ENCODE measurements around the gene ACSF2.
A peak's percentile ranks its signal among the peaks of the same experiment; 100 is the strongest.
"Not testable (repeated sequence)": the region's sequence is repeated elsewhere in the genome, so short reads cannot be mapped to it uniquely, and the experiment has no call there.

The ACSF2 gene

DNA sequence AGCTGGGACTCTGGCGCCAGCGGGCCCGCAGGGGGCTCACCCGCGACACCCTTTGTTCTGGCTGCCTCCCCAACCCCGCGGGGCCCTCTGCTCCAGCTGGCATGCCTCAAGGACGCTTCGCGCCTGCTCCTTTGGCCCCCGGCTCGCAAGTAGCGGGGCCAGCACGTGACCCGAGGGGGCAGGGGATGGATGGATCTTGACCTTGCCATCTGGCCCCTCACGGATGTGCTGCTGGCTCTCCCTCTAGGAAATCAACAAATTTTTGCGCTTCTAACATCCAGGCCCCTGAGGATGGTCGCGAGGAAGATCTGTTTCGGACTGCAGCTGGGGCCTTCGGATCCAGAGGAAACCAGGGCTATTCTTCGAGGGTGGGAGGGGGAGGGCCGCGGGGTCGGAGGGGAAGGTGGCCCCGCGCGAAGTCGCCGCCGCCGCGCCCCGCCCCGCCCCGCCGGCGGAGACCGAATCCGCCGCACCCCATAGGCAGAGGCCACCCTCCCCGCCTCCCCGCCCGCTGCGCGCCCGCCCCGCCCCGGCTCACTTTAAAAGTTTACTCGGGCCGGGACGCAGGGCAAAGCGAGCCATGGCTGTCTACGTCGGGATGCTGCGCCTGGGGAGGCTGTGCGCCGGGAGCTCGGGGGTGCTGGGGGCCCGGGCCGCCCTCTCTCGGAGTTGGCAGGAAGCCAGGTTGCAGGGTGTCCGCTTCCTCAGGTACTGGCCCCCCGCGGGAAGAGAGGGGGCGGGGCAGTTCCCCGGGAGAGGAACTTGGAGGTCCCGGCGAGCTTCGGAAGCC lies at the start of gene ACSF2:
Gene ACSF2 (plus strand): TSS at position 537 of the 790 bp plus-strand sequence. CDS start 44 bp downstream, at position 581.
- DNase-seq = peak; percentile 54

GRCh38 chr17:50379351-50380132 lies 46.5 kb upstream of the ACSF2 start:
- no peak for DNase-seq

DNA sequence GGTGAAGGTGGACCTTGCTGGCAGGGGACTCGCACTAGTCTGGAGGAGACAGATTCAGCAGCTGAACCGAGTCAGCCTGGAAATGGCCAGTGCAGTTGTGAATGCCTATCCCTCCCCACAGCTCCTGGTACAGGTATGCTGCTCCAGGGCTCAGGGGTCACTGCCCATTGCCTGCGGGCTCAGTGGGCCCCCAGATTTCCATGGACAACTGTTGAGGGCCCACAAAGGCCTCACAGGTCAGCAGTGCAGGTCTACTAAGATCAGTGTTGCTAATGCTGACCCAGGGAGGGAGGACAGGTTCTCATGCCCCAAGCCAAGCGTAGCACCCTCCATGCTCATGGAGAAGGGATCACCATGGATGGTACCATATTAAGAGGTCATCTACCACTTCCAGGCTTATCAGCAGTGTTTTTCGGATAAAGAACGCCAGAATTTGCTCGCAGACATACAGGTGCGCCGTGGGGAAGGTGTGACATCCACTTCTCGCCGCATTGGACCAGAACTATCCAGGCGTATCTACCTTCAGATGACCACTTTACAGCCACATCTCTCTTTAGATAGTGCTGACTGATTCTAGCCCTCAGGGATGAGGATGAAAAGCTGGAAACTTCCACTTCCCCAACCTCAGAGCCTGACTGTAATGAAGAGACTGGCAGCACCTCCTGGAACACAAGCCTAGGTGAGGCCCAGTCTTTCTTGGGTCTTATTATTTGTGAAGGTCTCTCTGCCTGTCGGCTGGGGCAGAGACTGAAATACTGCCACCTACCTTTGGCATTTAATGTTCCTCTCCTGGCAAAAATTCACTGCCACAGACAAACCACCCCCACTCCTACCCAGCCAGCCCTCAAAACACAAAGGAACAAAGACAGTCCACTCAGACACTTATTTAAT lies 45.4 kb upstream of the ACSF2 start:
- DNase-seq = no peak

DNA sequence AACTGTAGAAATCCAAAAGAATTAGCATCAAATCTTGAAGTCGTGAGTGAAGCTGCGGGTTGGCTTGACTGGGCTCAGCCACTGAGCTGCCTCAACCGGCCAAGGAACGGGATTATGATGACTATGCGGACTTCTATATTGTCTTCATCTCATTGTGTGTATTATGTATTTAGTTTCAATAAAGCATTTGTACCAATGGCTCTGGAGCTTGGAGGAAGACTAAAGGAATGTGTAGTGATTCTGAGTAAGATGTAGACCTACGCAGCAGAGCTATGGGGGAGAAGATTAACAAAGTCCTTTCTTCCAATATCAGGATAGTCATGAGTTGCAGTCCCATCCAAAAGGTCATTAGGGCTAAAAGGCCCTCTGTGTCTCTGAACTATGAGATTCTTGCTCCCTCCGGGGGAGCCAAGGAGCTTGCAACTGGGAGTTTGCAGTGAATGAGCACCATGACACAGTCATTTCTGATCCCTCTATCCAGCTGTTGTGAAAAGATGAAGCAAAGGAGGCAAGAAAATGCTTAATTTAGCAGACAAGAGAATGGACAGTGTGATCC lies 44.7 kb upstream of the ACSF2 start:
- no peak for DNase-seq

DNA sequence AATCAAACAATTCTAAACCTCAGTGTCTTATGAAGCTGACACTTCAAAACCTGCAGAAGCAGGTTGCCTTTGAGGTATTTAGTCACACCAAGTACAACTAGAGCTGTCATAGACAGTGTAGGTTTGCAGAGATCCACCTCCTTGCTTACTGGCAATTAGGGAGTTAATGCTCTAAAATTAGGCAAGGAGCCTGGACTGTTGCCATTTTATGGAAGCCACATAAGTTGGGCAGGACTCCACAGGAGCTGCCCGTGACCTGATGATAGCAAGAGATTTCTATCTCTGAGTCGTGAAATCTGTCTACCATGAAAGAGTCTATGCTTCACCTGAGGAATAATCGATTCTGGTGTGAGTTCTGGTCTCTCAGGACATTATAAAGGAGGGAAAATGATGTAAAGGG lies 44.1 kb upstream of the ACSF2 start:
- DNase-seq = no peak

GRCh38 chr17:50382931-50383330 lies 43.1 kb upstream of the ACSF2 start:
- DNase-seq = no peak

GRCh38 chr17:50386510-50386909 lies 39.5 kb upstream of the ACSF2 start:
- no peak for DNase-seq

GRCh38 chr17:50388728-50389127 lies 37.3 kb upstream of the ACSF2 start:
- DNase-seq = no peak

DNA sequence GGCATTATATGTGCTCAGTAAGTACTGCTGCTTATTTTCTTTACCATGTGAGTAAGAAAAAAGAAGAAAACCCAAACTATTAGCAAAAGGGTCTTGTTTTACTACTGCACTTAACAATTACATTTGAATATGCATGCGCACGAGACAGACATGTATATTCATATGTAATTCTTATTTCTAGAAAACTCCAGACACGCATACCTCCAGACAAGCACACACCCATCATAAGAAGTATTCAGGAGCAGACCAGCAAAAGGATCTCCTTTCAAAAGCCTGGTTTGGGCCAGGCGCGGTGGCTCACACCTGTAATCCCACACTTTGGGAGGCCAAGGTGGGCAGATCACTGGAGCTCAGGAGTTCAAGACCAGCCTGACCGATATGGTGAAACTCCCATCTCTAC lies 36.5 kb upstream of the ACSF2 start:
- DNase-seq = no peak

DNA sequence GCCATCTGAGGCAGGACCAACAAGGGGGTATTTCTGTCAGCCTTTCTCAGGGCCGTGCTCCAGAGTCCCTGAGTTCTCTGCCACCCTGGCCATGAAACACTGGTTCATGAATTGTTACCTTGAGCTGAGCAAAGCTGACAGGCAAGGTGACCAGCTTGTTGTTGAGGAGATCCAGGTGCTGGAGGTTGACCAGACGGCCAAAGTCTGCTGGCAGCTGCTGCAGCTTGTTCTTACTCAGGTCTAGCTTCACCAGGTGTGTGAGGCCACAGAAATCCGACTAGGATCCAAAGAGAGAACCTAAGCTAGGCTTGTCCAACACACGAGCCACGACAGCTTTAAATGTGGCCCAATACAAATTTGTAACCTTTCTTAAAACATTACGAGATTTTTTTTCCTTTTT lies 33.4 kb upstream of the ACSF2 start:
- no peak for DNase-seq

DNA sequence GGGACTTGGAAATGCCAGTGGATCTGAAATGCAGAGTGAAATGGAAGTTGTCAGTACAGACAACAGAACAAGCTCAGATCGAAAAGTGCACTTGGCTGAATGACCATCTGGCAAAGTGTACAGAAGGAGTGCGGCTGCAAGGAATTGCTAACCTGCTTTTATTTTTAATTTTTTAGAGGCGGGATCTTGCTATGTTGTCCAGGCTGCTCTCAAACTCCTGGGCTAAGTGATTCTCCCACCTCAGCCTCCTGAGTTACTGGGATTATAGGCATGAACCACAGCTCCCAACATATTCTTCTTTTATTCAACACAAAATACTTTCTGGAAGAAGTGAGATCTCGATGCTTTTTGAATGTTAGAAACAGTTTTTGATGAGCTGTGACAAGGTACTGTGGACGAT lies 32.3 kb upstream of the ACSF2 start:
- DNase-seq = no peak

DNA sequence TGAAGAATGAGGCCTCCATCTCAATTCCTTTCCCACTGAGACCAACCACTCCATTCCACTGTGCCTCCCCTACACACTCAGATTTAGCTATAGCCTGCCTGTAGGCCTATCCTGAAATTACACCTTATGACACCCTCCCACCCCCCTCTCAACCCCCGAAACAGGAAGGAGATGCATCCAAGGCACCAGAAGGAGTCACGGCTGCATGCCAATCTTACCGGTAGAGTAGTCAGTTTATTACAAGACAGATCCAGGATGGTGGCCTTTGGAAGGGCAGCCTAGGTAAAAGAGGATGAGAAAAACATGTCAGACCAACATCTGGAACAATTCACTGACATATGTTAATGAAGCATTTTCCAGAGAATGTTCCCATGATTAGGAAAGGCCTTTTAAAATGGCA lies 31.3 kb upstream of the ACSF2 start:
- no peak for DNase-seq

- DNase-seq = peak; percentile 52
These were observed 29.5 kb upstream of the ACSF2 start for GRCh38 chr17:50396261-50397110.

- DNase-seq = peak; percentile 78
These were observed 28.7 kb upstream of the ACSF2 start, which contains the start of gene LRRC59 for GRCh38 chr17:50397111-50397918. LRRC59 (minus strand) TSS chr17:50397523; CDS start chr17:50397317, 206 bp downstream.

DNA sequence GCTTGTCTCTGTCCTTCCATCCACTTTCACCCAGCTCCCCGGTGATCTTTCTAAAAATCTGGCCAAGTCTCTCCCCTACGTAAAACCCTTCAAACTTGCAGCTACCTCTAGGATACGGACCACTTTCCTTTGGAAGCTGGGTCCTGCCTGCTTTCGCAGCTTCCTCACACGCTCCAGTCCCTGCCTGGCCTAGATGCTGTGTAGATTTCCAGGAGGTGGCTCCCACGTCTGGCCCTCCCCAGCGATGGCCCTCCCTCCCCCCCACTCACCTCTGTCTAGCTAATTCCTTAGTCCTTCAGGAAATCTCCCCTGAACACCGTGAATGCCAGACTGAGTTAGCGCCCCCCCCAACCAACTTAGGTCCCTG lies 28.1 kb upstream of the ACSF2 start:
- DNase-seq = no peak

DNA sequence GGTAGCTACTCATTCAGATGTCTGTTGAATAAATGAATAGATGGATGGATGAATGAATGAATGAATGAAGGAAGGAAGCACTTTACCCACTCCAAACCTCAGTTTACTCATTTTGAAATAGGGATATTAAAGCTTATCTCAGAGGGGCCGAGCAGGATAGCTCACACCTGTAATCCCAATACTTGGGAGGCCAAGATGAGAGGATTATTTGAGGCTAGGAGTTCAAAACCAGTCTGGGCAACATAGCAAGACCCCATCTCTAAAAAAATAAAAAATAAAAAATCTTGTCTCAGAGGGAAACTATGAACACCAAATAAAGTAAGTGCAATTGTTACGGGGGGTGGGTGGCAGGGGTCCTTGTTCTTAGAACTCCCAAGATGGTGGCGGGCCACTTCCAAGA lies 27.3 kb upstream of the ACSF2 start:
- not testable (repeated sequence) for DNase-seq

DNA sequence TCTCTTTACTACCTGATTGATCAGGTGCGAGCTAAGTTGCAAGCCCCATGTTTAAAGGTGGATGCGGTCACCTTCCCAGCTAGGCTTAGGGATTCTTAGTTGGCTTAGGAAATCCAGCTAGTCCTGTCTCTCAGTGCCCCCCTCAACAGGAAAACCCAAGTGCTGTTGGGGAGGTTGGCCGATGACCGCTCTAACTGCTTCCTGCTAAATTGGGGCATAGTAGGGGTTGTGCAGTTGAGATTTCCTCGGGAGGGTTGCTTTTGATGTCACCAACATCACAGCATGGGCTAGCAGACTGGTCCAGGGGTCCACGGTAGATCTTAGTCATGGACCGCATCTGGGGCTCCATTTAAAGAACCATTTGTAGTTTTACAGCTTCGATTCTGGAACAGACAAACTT lies 26.4 kb upstream of the ACSF2 start:
- not testable (repeated sequence) for DNase-seq

GRCh38 chr17:50405351-50405750 lies 20.7 kb upstream of the ACSF2 start:
- not testable (repeated sequence) for DNase-seq

DNA sequence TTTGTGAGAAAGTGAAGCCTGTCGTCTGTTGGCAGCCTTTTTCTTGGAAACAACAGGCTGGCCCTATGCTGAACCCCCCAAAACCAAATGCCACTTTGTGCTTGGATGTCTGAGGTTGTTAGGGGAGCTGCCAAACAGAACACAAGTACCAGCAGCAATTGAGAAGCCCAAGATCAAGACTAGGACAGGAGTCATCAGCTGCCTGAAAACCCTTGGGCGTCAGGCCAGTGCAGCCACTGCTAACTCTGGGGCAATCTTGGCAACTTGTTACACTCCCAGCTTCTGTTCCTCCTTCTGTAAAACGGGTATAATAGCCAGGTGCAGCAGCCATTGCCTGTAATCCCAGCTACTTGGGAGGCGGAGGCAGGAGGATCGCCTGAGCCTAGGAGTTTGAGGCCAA lies 19.4 kb upstream of the ACSF2 start:
- no peak for DNase-seq

- no peak for DNase-seq
These were observed 18.1 kb upstream of the ACSF2 start for GRCh38 chr17:50407921-50408320.

- DNase-seq = no peak
These were observed 13.8 kb upstream of the ACSF2 start for GRCh38 chr17:50412188-50412732.
